Naive B cell (primary cell): Measurements from ENCODE around the gene CDT1. TPM values are rescaled to one million over a fixed set of nuclear protein-coding genes. Genes with fewer than 3 reads are reported as not detected.
A peak's percentile ranks its signal among the peaks of the same experiment; 100 is the strongest.
"Not testable (repeated sequence)": the region's sequence is repeated elsewhere in the genome, so short reads cannot be mapped to it uniquely, and the experiment has no call there.

ENCODE experiments used
- ATAC-seq, 2 donors: fragments of 150-1000 bp; cut with Tn5 transposase; 2 replicates each; pipeline ENCODE4 v1.10.0; 2021; ENCODE audit warnings: low read depth in 2 of 2, mild to moderate bottlenecking in 2 of 2, moderate library complexity in 2 of 2
- DNase-seq: peaks from one replicate; pipeline ENCODE4 v3.0.0; 2022
- H3K27ac Mint-ChIP-seq, 6 donors: one replicate each; pipeline ENCODE4 v1.8.0; 2020 to 2022; ENCODE audit warnings: mild to moderate bottlenecking in 6 of 6, mixed read lengths in 6 of 6, moderate library complexity in 5 of 6, inconsistent platforms in 2 of 6
- H3K27me3 Mint-ChIP-seq, 3 donors: one replicate each; pipeline ENCODE4 v1.8.0; 2021 to 2022; ENCODE audit warnings: mixed read lengths in 3 of 3, mild to moderate bottlenecking in 1 of 3
- H3K36me3 Mint-ChIP-seq, 2 donors: one replicate each; pipeline ENCODE4 v1.8.0; 2020 to 2022; ENCODE audit warnings: mixed read lengths in 2 of 2, inconsistent platforms in 1 of 2, mild to moderate bottlenecking in 1 of 2
- H3K4me1 Mint-ChIP-seq, 3 donors: one replicate each; pipeline ENCODE4 v1.8.0; 2020 to 2022; ENCODE audit warnings: mixed read lengths in 3 of 3, inconsistent platforms in 1 of 3, mild to moderate bottlenecking in 1 of 3, moderate library complexity in 1 of 3
- H3K4me3 Mint-ChIP-seq, 8 donors: one replicate each; pipeline ENCODE4 v1.8.0; 2020 to 2022; ENCODE audit warnings: mild to moderate bottlenecking in 8 of 8, mixed read lengths in 8 of 8, moderate library complexity in 8 of 8, inconsistent platforms in 2 of 8
- H3K9me3 Mint-ChIP-seq, 7 donors: one replicate each; pipeline ENCODE4 v1.8.0; 2020 to 2022; ENCODE audit warnings: mixed read lengths in 7 of 7, mild to moderate bottlenecking in 5 of 7, inconsistent platforms in 2 of 7, moderate library complexity in 1 of 7
- polyA plus RNA-seq, 6 donors: library from polyadenylated mRNA; unstranded; fragments of 300-500 nt; fragmentation: Illumina TruSeq; gene quantifications; one replicate each; pipeline ENCODE4 v1.2.3, GENCODE V29; 2021; ENCODE audit warnings: low read depth in 6 of 6

Gene CDT1
- polyA plus RNA-seq, 6 donors from 2014 or later = 0.08 to 0.27 (median 0.17) TPM; not detected in 1

DNA sequence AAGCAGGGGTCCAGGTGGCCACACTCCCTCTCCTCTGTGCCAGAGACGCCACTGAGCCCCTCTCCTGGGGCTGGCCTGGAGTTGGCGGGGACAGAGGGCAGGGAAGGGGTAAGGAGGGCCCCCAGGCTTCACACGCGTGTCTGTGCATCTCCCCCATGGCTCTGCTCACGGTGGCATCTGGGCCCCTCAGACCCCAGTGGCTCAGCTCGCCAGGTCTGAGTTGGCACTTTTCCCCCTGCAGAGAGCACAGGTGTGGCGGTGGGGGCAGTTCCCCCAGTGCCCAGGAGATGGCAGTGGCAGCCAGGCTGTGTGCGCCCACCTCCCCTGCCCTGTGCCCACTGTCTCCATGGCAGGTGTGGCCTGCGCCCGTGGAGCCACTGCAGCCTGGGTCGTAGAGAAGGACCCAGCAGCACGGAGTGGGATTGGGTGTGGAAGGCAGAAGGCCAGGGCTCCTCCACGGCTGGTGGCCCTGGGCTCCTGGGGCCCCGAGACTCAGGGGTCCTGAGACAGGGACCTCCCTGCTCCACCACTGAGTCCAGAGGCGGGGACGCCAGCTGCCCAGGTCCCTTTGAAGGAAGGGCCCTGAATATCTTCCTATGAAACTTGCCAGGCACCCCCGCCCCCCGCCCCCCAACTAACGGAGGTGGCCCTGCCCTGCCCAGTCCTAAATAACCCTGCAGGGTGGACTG lies 12.5 kb downstream of the CDT1 start:
- Mint-ChIP-seq H3K9me3 (no peaks in the 10 kb centered on the region), H3K27ac (no peak overlapping the region), H3K4me3 (peak overlapping the region in 1 of 8 donors; percentile 35), H3K4me1 (peaks cover 2 to 15% (median 7%) of the 10 kb centered on the region in 3 donors), H3K36me3 (no peaks in the 10 kb centered on the region), H3K27me3 (no peaks in the 10 kb centered on the region)
- ATAC-seq (peak; percentile 13 to 20), DNase-seq (peak; percentile 70)

DNA sequence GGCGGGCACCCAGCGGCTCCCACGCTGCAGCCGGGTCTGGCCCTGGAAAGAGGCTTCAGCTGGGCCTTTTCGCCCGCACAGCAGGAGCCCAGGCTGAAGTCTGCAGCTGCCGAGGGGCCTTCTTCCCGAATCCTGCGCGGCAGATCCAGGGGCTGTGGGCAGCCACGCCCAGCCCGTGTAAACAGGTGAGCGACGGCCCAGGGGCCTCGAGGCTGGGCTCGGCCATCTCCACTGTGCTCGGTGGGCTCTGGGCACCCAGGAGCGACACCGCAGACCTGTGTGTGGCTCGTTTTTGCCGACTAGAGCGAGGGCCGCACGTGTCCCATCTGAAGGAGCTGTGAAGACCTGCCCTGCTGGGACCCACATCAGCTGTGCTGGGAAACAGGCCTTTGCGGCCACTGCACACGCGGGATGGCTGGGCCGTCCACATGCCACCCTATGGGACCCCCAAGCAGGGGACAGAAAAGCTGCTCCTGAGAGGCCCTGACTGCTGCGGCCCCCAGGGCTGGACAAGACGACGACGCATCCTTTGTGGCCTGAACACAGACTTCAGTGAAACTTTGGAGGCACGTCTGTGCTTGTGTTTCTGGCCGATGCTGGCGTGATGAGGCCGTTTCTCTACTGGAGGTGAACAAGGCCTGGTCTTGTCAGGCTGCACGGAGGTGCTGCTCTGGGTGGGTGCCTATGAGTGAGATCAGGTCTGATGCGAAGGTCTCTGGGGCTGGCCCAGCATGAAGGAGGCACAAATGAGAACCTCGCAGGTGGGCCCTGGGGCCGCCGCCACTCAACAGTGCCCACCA lies 13.3 kb downstream of the CDT1 start:
- no peak overlapping the region for H3K27ac Mint-ChIP-seq
- ATAC-seq = no peak
- peak overlapping the region in 1 of 8 donors; percentile 21 for H3K4me3 Mint-ChIP-seq
- peaks cover under 1 to 8% (median 2%) of the 10 kb centered on the region in 3 donors for H3K4me1 Mint-ChIP-seq
- no peaks in the 10 kb centered on the region for H3K27me3 Mint-ChIP-seq
- no peaks in the 10 kb centered on the region for H3K9me3 Mint-ChIP-seq
- DNase-seq = no peak
- no peaks in the 10 kb centered on the region for H3K36me3 Mint-ChIP-seq

DNA sequence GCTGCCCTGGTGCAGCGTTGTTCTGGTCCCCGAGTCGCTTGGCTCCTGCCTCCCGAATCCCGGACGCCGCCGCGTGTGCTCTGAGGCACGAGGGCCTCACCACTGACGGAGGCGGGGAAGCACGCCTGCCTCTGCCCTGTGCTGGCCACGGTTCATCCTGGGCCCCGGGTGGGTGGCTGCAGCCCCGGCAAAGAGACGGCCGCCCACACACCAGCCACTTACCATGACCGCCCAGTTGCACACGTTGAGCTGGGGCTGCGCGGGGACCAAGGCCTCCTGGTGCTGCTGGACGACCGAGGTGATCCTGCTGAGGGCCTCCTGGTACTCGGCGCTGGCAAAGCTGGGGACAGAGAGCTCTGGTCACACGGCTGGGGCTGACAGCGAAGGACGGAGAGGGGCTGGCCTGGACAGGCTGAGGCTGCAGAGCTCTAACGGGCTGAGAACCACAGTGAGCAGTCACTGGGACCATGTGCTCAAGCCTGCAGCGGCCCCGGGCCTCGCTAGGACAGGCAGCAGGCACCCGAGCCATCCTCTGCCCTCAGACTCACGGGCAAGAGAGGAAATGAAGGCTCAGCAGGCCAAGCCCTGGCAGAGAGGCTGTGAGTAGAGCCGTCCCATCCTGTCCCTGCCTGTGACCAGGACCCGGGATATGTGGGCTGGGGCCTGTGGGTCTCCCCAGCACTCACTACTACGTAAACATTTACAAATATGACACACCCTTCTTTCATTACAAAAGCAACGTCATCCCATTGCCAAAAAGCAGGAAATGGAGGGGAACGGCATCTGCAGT lies 14.4 kb downstream of the CDT1 start:
- Mint-ChIP-seq H3K27ac (no peak overlapping the region), H3K4me3 (no peak overlapping the region), H3K4me1 (no peaks in the 10 kb centered on the region), H3K9me3 (no peaks in the 10 kb centered on the region), H3K27me3 (no peaks in the 10 kb centered on the region), H3K36me3 (no peaks in the 10 kb centered on the region)
- ATAC-seq (no peak), DNase-seq (no peak)

DNA sequence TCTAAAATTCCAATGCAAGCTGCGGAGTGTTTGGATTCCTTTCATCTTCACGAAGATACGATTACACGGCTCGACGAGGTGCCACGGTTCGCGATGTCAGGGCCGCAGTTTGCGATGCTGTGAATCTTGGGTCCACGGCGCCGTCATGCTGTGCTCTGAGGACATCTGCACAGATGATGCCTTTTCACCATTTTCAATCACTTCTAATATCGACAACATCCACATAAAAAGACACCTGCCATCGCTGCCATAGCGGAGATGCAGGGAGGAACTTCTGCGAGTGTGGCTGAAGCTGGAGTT lies 14.9 kb downstream of the CDT1 start:
- H3K4me3 Mint-ChIP-seq = no peak overlapping the region
- no peaks in the 10 kb centered on the region for H3K9me3 Mint-ChIP-seq
- H3K4me1 Mint-ChIP-seq = no peaks in the 10 kb centered on the region
- no peak overlapping the region for H3K27ac Mint-ChIP-seq
- no peaks in the 10 kb centered on the region for H3K27me3 Mint-ChIP-seq
- ATAC-seq = no peak
- no peak for DNase-seq
- no peaks in the 10 kb centered on the region for H3K36me3 Mint-ChIP-seq

DNA sequence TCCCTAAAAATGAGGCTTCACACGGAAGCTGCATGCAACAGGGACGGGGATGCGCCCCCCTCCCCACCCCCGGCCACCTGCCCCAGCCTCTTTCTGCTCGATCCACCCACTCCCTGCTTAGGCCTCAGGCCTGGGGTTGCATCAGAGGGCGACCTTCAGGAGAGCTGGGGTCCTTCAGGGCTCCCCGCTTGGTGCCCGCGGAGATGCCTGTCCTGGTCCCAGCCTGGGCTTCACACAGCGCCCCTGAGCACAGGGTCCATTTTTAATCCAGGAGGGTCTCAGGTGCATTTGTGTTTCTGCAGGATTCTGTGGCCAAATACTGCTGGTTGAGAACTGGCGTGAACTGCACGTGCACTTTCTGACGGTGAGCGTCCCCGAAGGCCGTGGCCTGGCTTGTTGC lies 15.5 kb downstream of the CDT1 start:
- Mint-ChIP-seq H3K4me1 (no peaks in the 10 kb centered on the region), H3K27me3 (no peaks in the 10 kb centered on the region), H3K4me3 (no peak overlapping the region), H3K27ac (no peak overlapping the region), H3K9me3 (no peaks in the 10 kb centered on the region), H3K36me3 (no peaks in the 10 kb centered on the region)
- DNase-seq (no peak), ATAC-seq (no peak)

DNA sequence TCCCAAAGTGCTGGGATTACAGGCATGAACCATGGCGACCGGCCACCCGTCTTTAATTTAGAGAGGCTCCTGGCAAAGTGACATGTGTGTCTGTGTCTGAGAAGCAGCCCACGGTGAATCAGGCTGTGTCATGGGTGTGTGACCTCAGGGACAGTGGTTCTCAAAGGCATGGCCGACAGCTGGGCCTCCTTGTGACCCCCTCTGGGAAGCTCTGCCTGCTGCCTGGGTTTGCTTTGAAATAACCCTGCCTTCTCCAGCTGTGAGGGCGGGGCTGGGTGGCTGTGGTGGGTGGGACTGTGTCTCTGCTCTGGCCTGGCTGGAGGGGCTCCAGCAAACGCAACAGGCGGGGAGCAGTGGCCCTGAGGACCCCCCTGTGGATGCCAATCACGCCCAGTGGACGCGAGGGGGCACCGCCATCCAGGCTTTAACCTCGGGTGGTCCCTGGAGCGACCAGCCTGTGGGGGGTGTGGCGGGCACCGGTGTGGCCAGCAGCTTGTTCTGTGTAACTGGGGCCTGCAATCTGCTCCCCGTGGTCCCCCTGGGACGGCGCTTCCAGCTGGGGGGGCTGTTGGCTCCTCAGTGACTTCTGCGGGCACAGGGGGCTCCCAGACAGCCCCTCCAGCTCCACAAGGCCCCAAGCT lies 16.9 kb downstream of the CDT1 start:
- Mint-ChIP-seq H3K27me3 (no peaks in the 10 kb centered on the region), H3K9me3 (no peaks in the 10 kb centered on the region), H3K36me3 (no peaks in the 10 kb centered on the region), H3K4me1 (no peaks in the 10 kb centered on the region), H3K27ac (no peak overlapping the region), H3K4me3 (no peak overlapping the region)
- DNase-seq (no peak), ATAC-seq (no peak)

DNA sequence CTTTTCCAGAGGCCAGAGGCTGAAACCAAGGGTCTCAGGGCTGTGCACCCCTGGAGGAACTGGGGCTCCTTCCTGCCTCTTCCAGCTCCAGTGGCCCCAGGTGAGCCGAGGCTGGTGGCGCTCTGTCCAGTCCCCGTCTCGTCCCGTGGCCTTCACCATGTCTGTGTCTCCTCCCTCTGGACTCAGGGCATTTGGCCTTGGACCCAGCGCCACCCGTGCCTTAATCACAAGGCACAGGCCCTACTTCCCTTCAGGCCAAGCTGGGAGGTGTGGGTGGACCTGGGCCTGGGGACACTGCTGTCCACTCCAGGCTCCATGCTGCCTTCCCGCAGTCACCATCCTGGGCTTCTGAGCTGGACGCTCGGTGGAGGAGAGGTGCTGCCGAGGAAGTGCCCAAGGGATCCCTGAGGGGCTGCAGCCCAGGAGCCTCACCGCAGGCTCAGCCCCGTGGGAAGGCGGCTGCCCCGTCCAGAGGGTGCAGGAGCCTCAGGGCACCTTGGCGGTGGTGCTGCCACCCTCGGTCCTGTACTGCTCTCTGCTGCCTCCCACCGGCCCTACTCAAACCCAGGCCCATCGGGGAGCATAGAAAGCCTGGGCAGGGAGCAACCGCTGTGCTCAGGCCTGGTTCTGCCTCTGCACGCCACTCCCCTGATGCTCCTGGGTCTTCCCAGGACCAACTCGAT lies 17.7 kb downstream of the CDT1 start:
- H3K9me3 Mint-ChIP-seq = no peaks in the 10 kb centered on the region
- H3K36me3 Mint-ChIP-seq = no peaks in the 10 kb centered on the region
- no peak overlapping the region for H3K4me3 Mint-ChIP-seq
- H3K27ac Mint-ChIP-seq = no peak overlapping the region
- DNase-seq (no peak), ATAC-seq (no peak)
- peaks cover 0 to 3% (median 0%) of the 10 kb centered on the region in 3 donors for H3K4me1 Mint-ChIP-seq
- no peaks in the 10 kb centered on the region for H3K27me3 Mint-ChIP-seq

DNA sequence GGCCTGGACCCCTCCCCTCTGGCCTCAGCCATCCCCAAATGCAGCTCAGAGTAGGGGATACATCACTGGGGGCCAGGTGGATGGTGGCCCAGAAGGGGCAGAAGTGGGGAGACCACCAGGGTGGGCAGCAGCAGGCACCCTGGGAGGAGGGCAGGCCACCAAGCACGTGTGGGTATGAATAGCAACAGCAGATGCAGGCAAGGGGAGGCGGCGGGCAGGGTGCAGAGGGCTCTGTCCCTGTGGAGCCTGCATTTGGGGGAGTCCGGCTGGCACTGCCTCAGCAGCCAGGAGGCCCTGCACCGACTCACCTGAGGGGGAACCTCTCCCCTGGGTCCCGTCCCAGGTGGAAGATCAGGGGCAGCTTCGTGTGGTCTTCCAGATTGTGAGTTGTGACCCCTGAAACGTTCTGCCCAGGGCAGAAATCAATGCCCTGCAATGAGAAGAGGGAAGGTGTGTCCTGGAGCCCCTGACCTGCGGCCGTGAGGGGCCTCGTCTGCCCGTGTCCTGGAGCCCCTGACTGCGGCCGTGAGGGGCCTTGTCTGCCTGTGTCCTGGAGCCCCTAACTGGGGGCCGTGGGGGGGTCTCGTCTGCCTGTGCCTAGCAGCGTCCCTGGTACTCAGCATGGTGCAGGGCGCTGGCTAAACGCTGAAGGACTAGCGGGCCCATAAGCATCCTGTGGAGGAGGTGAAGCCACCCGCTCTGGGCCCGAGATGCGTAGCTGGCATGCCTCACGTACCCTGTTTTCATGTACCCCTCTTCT lies 18.9 kb downstream of the CDT1 start:
- Mint-ChIP-seq H3K4me1 (peaks cover 0 to 3% (median 0%) of the 10 kb centered on the region in 3 donors), H3K4me3 (no peak overlapping the region), H3K36me3 (no peaks in the 10 kb centered on the region), H3K9me3 (no peaks in the 10 kb centered on the region), H3K27me3 (no peaks in the 10 kb centered on the region), H3K27ac (no peak overlapping the region)
- DNase-seq (no peak), ATAC-seq (no peak)

DNA sequence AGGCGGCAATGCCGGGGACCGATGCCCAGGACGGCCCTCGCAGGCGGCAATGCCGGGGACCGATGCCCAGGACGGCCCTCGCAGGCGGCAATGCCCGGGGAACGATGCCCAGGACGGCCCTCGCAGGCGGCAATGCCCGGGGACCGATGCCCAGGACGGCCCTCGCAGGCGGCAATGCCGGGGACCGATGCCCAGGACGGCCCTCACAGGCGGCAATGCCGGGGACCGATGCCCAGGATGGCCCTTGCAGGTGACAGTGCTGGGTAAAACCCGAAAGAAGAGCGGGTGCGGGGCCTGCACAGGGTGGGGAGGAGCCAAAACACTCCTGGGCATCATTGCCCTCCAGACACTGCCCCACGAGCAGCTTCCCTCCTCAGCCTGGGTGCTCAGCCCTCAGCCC lies 20.1 kb downstream of the CDT1 start:
- not testable (repeated sequence) for DNase-seq, H3K4me3 Mint-ChIP-seq, H3K4me1 Mint-ChIP-seq, H3K36me3 Mint-ChIP-seq, ATAC-seq, H3K27ac Mint-ChIP-seq, H3K27me3 Mint-ChIP-seq, H3K9me3 Mint-ChIP-seq

DNA sequence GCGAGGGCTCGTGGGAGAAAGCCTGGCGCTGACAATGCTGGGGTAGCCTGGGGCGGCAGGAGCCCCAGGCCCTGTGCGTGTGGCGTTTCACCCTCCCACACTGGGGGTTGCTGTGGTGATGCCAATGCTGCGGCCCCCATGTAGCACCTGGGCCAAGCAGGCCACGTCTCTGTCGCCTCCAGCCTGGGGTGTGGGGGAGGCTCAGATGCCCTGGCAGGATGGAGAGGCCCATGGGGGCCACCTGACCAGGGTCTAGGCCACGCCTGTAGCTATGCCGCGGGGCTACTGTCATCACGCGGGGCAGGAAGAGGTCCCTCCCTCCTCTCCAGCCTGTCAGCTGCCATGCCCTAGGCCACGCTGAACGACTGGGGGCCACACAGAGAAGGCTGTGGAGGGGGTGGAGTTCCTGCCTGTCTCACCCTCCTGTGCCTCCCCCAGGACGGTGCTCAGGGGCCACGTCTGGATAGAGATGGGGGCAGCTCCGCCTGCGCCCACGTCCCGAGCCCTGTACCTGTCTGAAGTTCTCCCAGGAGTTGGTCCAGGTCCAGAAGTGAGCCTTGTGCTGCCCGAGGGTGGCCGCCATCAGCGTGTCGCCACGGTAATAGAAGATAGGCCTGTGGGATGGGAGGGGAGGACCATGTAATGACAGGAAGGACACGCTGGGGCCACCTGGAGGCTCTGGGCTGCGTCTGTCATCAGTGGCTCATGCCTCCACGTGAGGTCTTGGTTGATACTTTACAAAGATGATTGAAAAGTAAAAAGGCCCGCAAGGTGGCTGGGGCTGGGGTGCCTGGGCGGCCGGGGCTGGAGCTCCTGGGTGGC lies 20.9 kb downstream of the CDT1 start:
- H3K27ac Mint-ChIP-seq = no peak overlapping the region
- H3K27me3 Mint-ChIP-seq = no peaks in the 10 kb centered on the region
- H3K4me3 Mint-ChIP-seq = no peak overlapping the region
- DNase-seq (no peak), ATAC-seq (no peak)
- no peaks in the 10 kb centered on the region for H3K36me3 Mint-ChIP-seq
- peaks cover 0 to 3% (median 0%) of the 10 kb centered on the region in 3 donors for H3K4me1 Mint-ChIP-seq
- H3K9me3 Mint-ChIP-seq = no peaks in the 10 kb centered on the region

DNA sequence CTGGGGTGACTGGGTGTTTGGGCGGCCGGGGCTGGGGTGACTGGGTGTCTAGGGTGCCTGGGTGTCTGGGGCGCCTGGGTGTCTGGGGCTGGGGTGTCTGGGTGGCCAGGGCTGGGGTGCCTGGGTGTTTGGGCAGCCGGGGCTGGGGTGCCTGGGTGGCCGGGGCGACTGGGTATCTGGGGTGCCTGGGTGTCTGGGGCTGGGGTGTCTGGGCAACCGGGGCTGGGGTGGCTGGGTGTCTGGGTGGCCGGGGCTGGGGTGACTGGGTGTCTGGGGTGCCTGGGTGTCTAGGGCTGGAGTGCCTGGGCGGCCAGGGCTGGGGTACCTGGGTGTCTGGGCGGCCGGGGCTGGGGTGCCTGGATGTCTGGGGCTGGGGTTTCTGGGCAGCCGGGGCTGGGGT lies 21.6 kb downstream of the CDT1 start:
- ATAC-seq (no peak), DNase-seq (no peak)
- Mint-ChIP-seq H3K4me3 (no peak overlapping the region), H3K4me1 (peaks cover 0 to 3% (median 0%) of the 10 kb centered on the region in 3 donors), H3K36me3 (no peaks in the 10 kb centered on the region), H3K9me3 (no peaks in the 10 kb centered on the region), H3K27ac (no peak overlapping the region), H3K27me3 (no peaks in the 10 kb centered on the region)
